GM10266 (cell line): ENCODE data around the gene NEDD1.
A peak's percentile ranks its signal among the peaks of the same experiment; 100 is the strongest.

ENCODE experiments used
- DNase-seq: peaks from one replicate; pipeline ENCODE4 v3.0.0; 2012; ENCODE audit errors: extremely low spot score
- CTCF ChIP-seq: IDR thresholded peaks from 2 replicates; pipeline ENCODE4 v1.5.1; 2012; ENCODE audit warnings: mild to moderate bottlenecking, low read depth; ENCODE audit not compliant: control insufficient read depth, insufficient read depth; ENCODE audit errors: missing control alignments

The NEDD1 gene

GRCh38 chr12:96986883-96987523, 79.9 kb downstream of the NEDD1 start:
- peak; percentile 44 for DNase-seq
- peak; percentile 48 for TF ChIP-seq CTCF

- no peak for TF ChIP-seq CTCF
- no peak for DNase-seq
Measured at GRCh38 chr12:96988919-96989318, 81.9 kb downstream of the NEDD1 start.

- no peak for DNase-seq
Measured at GRCh38 chr12:96989916-96990315, 82.9 kb downstream of the NEDD1 start.

GRCh38 chr12:96994900-96995299, 87.8 kb downstream of the NEDD1 start:
- no peak for TF ChIP-seq CTCF
- DNase-seq, result no peak

More at GRCh38 chr12:96989916-96990315, 82.9 kb downstream of the NEDD1 start:
- TF ChIP-seq CTCF, result no peak

- no peak for TF ChIP-seq CTCF
- DNase-seq, result no peak
Measured at GRCh38 chr12:96995861-96996260, 88.8 kb downstream of the NEDD1 start.

GRCh38 chr12:96997797-96998484, 90.9 kb downstream of the NEDD1 start:
- no peak for DNase-seq
- TF ChIP-seq CTCF, result no peak

- no peak for TF ChIP-seq CTCF
Measured at GRCh38 chr12:97003276-97003675, 96.2 kb downstream of the NEDD1 start.

More at GRCh38 chr12:97003276-97003675, 96.2 kb downstream of the NEDD1 start:
- DNase-seq, result no peak
